H9 (cell line): ENCODE data around the gene CYBA. TPM values are rescaled to one million over a fixed set of nuclear protein-coding genes. Genes with fewer than 3 reads are reported as not detected.

Source experiments
- DNase-seq: peaks from one replicate; pipeline ENCODE4 v3.0.0-alpha.2; 2017
- H2AFZ ChIP-seq: one replicate; pipeline ENCODE4 v1.6.1; 2013; ENCODE audit warnings: mild to moderate bottlenecking, low read length, control low read depth, moderate library complexity
- H2AK5ac ChIP-seq: 2 replicates; pipeline ENCODE4 v1.6.1; 2013; ENCODE audit warnings: low read length, control low read depth, mixed read lengths; ENCODE audit not compliant: insufficient read length
- H2BK120ac ChIP-seq: one replicate; pipeline ENCODE4 v1.6.1; 2013; ENCODE audit warnings: low read depth, mild to moderate bottlenecking, low read length, control low read depth, inconsistent platforms; ENCODE audit not compliant: poor library complexity, severe bottlenecking
- H2BK12ac ChIP-seq: 2 replicates; pipeline ENCODE4 v1.6.1; 2013; ENCODE audit warnings: low read length, control low read depth, mixed read lengths, low read depth; ENCODE audit not compliant: insufficient read length
- H2BK15ac ChIP-seq: 2 replicates; pipeline ENCODE4 v1.6.1; 2013; ENCODE audit warnings: low read depth, low read length, control low read depth
- H2BK20ac ChIP-seq: one replicate; pipeline ENCODE4 v1.6.1; 2013; ENCODE audit warnings: low read depth, mild to moderate bottlenecking, low read length, control low read depth, inconsistent platforms; ENCODE audit not compliant: poor library complexity, severe bottlenecking
- H2BK5ac ChIP-seq: 2 replicates; pipeline ENCODE4 v1.6.1; 2013; ENCODE audit warnings: low read length, control low read depth, mixed read lengths; ENCODE audit not compliant: insufficient read length
- H3K14ac ChIP-seq: 2 replicates; pipeline ENCODE4 v1.6.1; 2013; ENCODE audit warnings: low read length, control low read depth; ENCODE audit not compliant: insufficient read depth
- H3K18ac ChIP-seq: 2 replicates; pipeline ENCODE4 v1.6.1; 2013; ENCODE audit warnings: low read depth, mild to moderate bottlenecking, mixed read lengths, low read length, control low read depth; ENCODE audit not compliant: insufficient read length
- H3K23ac ChIP-seq: 2 replicates; pipeline ENCODE4 v1.6.1; 2013; ENCODE audit warnings: low read length, control low read depth, mixed read lengths, low read depth; ENCODE audit not compliant: insufficient read length
- H3K23me2 ChIP-seq: 2 replicates; pipeline ENCODE4 v1.6.1; 2013; ENCODE audit warnings: low read depth, mild to moderate bottlenecking, mixed read lengths, low read length, control low read depth; ENCODE audit not compliant: insufficient read length, poor library complexity, severe bottlenecking
- H3K27ac ChIP-seq: 2 replicates; pipeline ENCODE4 v1.5.1; 2013; ENCODE audit warnings: low read length, control low read depth, mixed read lengths, low read depth; ENCODE audit not compliant: insufficient read length
- H3K27me3 ChIP-seq: 2 replicates; pipeline ENCODE4 v1.6.1; 2013; ENCODE audit warnings: low read length, control low read depth, inconsistent platforms; ENCODE audit not compliant: insufficient read depth
- H3K4ac ChIP-seq: 2 replicates; pipeline ENCODE4 v1.6.1; 2013; ENCODE audit warnings: low read depth, mild to moderate bottlenecking, control low read depth, inconsistent platforms, low read length, moderate library complexity
- H3K4me1 ChIP-seq: 2 replicates; pipeline ENCODE4 v1.6.1; 2013; ENCODE audit warnings: low read length, control low read depth, inconsistent platforms; ENCODE audit not compliant: insufficient read depth
- H3K4me2 ChIP-seq: 2 replicates; pipeline ENCODE4 v1.6.1; 2013; ENCODE audit warnings: low read length, control low read depth, mixed read lengths; ENCODE audit not compliant: insufficient read length, insufficient read depth
- H3K56ac ChIP-seq: 2 replicates; pipeline ENCODE4 v1.6.1; 2013; ENCODE audit warnings: low read depth, mild to moderate bottlenecking, mixed read lengths, low read length, control low read depth; ENCODE audit not compliant: insufficient read length
- H3K79me1 ChIP-seq: 2 replicates; pipeline ENCODE4 v1.6.1; 2013; ENCODE audit warnings: low read depth, mild to moderate bottlenecking, moderate library complexity, low read length, control low read depth, inconsistent platforms; ENCODE audit not compliant: insufficient read depth, poor library complexity, severe bottlenecking
- H3K79me2 ChIP-seq: 2 replicates; pipeline ENCODE4 v1.6.1; 2013; ENCODE audit warnings: low read length, control low read depth, inconsistent platforms; ENCODE audit not compliant: insufficient read depth
- H3K9ac ChIP-seq: 2 replicates; pipeline ENCODE4 v1.6.1; 2013; ENCODE audit warnings: low read length, control low read depth, mixed read lengths; ENCODE audit not compliant: insufficient read length; ENCODE audit errors: extremely low read depth
- H3K9me3 ChIP-seq: one replicate; pipeline ENCODE4 v1.6.1; 2013; ENCODE audit warnings: low read depth, low read length, inconsistent platforms; ENCODE audit not compliant: control insufficient read depth
- H3T11ph ChIP-seq: one replicate; pipeline ENCODE4 v1.6.1; 2013; ENCODE audit warnings: mild to moderate bottlenecking, low read length, control low read depth, inconsistent platforms
- H4K20me1 ChIP-seq: one replicate; pipeline ENCODE4 v1.6.1; 2013; ENCODE audit not compliant: control insufficient read depth, insufficient read length, insufficient read depth
- H4K5ac ChIP-seq: 2 replicates; pipeline ENCODE4 v1.6.1; 2013; ENCODE audit warnings: low read depth, mild to moderate bottlenecking, mixed read lengths, low read length, control low read depth; ENCODE audit not compliant: insufficient read length
- H4K8ac ChIP-seq: replicated peaks from 2 replicates; pipeline ENCODE4 v1.6.1; 2013; ENCODE audit warnings: low read length, control low read depth, mixed read lengths, low read depth; ENCODE audit not compliant: insufficient read length
- H4K91ac ChIP-seq: 2 replicates; pipeline ENCODE4 v1.6.1; 2013; ENCODE audit warnings: low read depth, mild to moderate bottlenecking, moderate library complexity, mixed read lengths, low read length, control low read depth; ENCODE audit not compliant: insufficient read length
- H3K27ac Mint-ChIP-seq, 3 experiments: 2 replicates in 2 of 3; 3 replicates in 1 of 3; pipeline ENCODE4 v1.8.0; 2020 to 2021; ENCODE audit warnings: mixed read lengths in 3 of 3, mild to moderate bottlenecking in 1 of 3, moderate library complexity in 1 of 3
- H3K27me3 Mint-ChIP-seq: 2 replicates; pipeline ENCODE4 v1.8.0; 2021; ENCODE audit warnings: low read depth, mild to moderate bottlenecking, moderate library complexity, mixed read lengths
- H3K36me3 Mint-ChIP-seq, 3 experiments: 2 replicates in 2 of 3; 3 replicates in 1 of 3; pipeline ENCODE4 v1.8.0; 2020 to 2021; ENCODE audit warnings: low read depth in 3 of 3, mixed read lengths in 3 of 3; ENCODE audit not compliant: insufficient read depth in 1 of 3
- H3K4me1 Mint-ChIP-seq, 2 experiments: 2 replicates each; pipeline ENCODE4 v1.8.0; 2020; ENCODE audit warnings: mixed read lengths in 2 of 2
- H3K4me3 Mint-ChIP-seq, 2 experiments: 2 replicates in 1 of 2; 3 replicates in 1 of 2; pipeline ENCODE4 v1.8.0; 2020 to 2021; ENCODE audit warnings: mild to moderate bottlenecking in 2 of 2, mixed read lengths in 2 of 2, moderate library complexity in 1 of 2
- H3K9me3 Mint-ChIP-seq, 2 experiments: 2 replicates in 1 of 2; 3 replicates in 1 of 2; pipeline ENCODE4 v1.8.0; 2020; ENCODE audit warnings: mild to moderate bottlenecking in 2 of 2, mixed read lengths in 2 of 2, moderate library complexity in 1 of 2
- WGBS: extraction: QIAGEN DNeasy Blood & Tissue Kit; methylation state at CpG from one replicate; pipeline ENCODE4 v1.1.7; 2013; ENCODE audit warnings: missing lambda C conversion rate, low lambda C conversion rate, mixed read lengths; ENCODE audit not compliant: insufficient read length; ENCODE audit errors: extremely low coverage; 5-methylcytosine and 5-hydroxymethylcytosine counted together
- total RNA-seq: library from RNA; stranded (reverse); gene quantifications from 2 replicates; pipeline ENCODE4 v1.2.1, GENCODE V29; 2021
- TF ChIP-seq, protein P1 (sequence below): fragments of 200-600 bp; sonication (generic); conservative IDR thresholded peaks from 3 replicates; pipeline ENCODE4 v1.8.0; 2021; ENCODE audit warnings: antibody characterized with exemption, mild to moderate bottlenecking

The CYBA gene
- total RNA-seq, 1 experiment from 2014 or later, result 153 TPM

DNA sequence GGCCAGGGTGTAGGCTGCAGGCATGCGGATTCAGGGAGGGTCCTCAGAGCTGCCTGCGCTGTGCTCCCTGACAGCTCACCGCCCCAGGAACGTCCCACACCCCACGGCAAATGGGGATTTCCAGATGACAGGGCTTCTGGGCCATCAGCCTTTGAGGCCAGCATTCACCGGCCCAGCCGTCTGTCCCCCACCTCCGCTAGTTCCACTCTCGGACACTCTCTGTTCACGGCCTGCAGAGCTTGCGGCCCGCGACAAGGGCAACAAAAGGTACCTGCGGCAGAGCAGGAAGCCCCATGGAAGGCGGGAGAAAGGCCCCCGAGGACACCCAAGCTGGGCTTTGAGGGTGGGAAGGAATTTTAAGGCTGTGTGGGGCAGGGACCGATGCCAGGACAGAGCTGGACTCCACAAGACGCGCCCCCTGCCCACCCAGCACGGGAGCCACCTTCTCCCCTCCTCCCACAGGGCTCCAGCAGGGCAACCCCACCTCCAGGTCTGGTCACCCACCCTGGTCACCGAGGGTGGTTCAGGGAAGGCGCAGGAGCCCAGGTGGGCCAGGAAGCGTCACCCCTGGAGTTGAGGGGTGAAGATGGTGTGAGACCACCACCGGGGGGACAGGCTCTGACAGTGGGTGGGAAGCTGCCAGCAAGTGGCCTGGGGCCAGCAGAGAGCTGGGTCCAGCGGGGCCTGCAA is 5.6 kb upstream of the CYBA start:
- Histone ChIP-seq H4K8ac (no peak overlapping the region), H3K27ac (no peak overlapping the region), H4K20me1 (no peaks in the 10 kb centered on the region), H2BK5ac (no peak overlapping the region), H3K4me2 (no peak overlapping the region), H3K23me2 (peaks cover 1% of the 10 kb centered on the region), H3K4ac (no peak overlapping the region), H3K18ac (no peak overlapping the region), H2BK20ac (no peak overlapping the region), H3K79me1 (peaks cover 3% of the 10 kb centered on the region), H3K56ac (no peak overlapping the region), H2BK15ac (no peak overlapping the region), H3K23ac (no peak overlapping the region), H3T11ph (no peak overlapping the region), H2AK5ac (no peak overlapping the region), H2BK12ac (no peak overlapping the region), H4K5ac (no peak overlapping the region), H2BK120ac (no peak overlapping the region), H3K9me3 (no peaks in the 10 kb centered on the region), H3K79me2 (peaks cover 16% of the 10 kb centered on the region; the same call in 1 of the 2 replicates), H3K4me1 (peaks cover 1% of the 10 kb centered on the region; the same call in 1 of the 2 replicates), H3K27me3 (no peaks in the 10 kb centered on the region), H2AFZ (no peak overlapping the region), H3K9ac (no peak overlapping the region), H3K14ac (no peak overlapping the region; the same call in 1 of the 2 replicates), H4K91ac (no peak overlapping the region)
- DNase-seq, result no peak
- Mint-ChIP-seq H3K27me3 (no peaks in the 10 kb centered on the region), H3K27ac (peak overlapping the region in 2 of 3 experiments; percentile 34 to 65; a peak in 1 of 7 replicates), H3K4me1 (peaks cover 5 to 11% of the 10 kb centered on the region in 2 experiments), H3K9me3 (no peaks in the 10 kb centered on the region), H3K4me3 (no peak overlapping the region), H3K36me3 (peaks cover 9 to 34% (median 30%) of the 10 kb centered on the region in 3 experiments; a peak in 6 of 7 replicates)
- no CpG with 5 or more reads among the region's 25 CpGs for WGBS
- TF ChIP-seq, protein P1, sequence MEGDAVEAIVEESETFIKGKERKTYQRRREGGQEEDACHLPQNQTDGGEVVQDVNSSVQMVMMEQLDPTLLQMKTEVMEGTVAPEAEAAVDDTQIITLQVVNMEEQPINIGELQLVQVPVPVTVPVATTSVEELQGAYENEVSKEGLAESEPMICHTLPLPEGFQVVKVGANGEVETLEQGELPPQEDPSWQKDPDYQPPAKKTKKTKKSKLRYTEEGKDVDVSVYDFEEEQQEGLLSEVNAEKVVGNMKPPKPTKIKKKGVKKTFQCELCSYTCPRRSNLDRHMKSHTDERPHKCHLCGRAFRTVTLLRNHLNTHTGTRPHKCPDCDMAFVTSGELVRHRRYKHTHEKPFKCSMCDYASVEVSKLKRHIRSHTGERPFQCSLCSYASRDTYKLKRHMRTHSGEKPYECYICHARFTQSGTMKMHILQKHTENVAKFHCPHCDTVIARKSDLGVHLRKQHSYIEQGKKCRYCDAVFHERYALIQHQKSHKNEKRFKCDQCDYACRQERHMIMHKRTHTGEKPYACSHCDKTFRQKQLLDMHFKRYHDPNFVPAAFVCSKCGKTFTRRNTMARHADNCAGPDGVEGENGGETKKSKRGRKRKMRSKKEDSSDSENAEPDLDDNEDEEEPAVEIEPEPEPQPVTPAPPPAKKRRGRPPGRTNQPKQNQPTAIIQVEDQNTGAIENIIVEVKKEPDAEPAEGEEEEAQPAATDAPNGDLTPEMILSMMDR, result no peak
